C4-2B (cell line): ENCODE data around the gene C14orf93.
"Not testable (repeated sequence)": the region's sequence is repeated elsewhere in the genome, so short reads cannot be mapped to it uniquely, and the experiment has no call there.

Experiments
- H3K27ac ChIP-seq: fragments of 450-650 bp; 2 replicates; pipeline ENCODE4 v1.5.1; 2017
- ZFX ChIP-seq: fragments of 450-650 bp; IDR thresholded peaks from 2 replicates; pipeline ENCODE4 v1.6.1; 2017
- TF ChIP-seq, protein P1 (sequence below): fragments of 450-650 bp; conservative IDR thresholded peaks from 2 replicates; pipeline ENCODE4 v1.5.1; 2017; ENCODE audit warnings: mild to moderate bottlenecking

C14orf93 gene

DNA sequence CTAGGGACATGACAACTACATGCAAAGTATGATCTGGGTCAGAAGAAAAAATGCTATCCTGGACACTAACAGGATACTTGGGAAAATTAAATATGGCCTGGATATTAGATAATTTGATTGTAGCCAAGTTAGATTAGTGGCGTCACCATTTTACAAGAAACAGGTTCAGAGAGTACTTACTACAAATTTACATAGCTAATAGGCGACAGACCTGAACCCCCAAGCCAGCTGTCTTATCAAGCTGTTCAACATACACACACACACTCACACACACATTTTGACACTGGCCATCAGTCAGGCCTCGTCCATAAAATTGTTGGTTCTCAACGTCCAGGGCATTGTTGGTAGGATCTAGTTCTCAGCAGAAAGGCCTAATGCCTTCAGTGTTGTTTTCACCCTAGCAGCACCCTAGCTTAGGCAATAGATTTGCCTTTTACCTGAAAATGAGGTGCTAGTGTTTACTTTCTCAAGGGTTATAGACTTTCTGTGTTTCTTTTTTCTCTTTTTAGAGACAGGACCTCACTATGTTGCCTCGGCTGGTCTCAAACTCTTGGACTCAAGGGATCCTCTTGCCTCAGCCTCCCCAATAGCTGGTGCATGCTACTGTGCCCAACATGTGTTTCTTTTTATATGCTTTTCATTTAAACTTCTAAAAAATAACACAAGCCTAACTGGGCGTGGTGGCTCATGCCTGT, 3.3 kb upstream of the C14orf93 start:
- H3K27ac ChIP-seq: no peak overlapping the region
- TF ChIP-seq ZFX: no peak
- TF ChIP-seq, protein P1, sequence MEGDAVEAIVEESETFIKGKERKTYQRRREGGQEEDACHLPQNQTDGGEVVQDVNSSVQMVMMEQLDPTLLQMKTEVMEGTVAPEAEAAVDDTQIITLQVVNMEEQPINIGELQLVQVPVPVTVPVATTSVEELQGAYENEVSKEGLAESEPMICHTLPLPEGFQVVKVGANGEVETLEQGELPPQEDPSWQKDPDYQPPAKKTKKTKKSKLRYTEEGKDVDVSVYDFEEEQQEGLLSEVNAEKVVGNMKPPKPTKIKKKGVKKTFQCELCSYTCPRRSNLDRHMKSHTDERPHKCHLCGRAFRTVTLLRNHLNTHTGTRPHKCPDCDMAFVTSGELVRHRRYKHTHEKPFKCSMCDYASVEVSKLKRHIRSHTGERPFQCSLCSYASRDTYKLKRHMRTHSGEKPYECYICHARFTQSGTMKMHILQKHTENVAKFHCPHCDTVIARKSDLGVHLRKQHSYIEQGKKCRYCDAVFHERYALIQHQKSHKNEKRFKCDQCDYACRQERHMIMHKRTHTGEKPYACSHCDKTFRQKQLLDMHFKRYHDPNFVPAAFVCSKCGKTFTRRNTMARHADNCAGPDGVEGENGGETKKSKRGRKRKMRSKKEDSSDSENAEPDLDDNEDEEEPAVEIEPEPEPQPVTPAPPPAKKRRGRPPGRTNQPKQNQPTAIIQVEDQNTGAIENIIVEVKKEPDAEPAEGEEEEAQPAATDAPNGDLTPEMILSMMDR: no peak

DNA sequence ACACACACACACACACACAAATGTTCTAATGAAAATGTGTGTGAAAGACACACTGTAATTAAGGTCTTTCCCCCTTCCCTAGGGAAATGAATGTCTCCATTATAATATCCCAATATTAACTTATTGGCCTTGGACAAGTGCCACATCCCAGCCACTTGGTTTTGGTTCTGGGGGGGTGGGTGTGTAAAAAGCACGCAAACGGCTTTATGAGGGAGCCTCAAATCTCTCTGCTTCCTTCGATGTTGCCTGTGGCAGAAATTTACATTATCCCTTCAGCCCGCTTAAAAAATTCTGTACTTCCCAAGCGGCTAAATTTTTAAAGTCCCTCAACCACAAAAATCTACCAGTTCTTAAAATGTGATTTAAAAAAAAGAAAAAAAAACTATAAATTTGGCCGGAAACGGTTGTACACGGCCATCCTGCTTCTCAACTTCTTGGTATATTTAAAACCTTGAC, 432 bp downstream of the C14orf93 start:
- peak overlapping the region; percentile 79 for H3K27ac ChIP-seq
- TF ChIP-seq, protein P1: no peak
- no peak for TF ChIP-seq ZFX

DNA sequence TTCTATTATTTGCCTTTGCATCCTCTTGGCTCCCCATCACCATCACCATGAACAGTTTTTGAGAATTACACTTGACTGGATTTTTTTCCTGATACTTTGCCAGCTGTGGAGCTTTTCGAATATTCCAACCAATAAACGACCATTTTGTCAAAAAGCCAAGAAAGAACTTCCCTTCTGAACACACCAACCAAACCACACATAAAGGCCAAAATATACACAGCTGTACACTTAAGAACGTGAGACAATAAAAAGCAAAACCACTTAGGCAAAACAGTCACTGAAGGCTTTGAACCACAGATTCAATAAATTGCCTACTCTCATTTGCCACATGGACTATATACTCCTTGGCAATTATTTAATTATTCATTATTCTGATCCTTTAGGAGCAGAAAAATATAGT, 1.1 kb downstream of the C14orf93 start:
- TF ChIP-seq ZFX: no peak
- TF ChIP-seq, protein P1: no peak
- H3K27ac ChIP-seq: no peak overlapping the region

DNA sequence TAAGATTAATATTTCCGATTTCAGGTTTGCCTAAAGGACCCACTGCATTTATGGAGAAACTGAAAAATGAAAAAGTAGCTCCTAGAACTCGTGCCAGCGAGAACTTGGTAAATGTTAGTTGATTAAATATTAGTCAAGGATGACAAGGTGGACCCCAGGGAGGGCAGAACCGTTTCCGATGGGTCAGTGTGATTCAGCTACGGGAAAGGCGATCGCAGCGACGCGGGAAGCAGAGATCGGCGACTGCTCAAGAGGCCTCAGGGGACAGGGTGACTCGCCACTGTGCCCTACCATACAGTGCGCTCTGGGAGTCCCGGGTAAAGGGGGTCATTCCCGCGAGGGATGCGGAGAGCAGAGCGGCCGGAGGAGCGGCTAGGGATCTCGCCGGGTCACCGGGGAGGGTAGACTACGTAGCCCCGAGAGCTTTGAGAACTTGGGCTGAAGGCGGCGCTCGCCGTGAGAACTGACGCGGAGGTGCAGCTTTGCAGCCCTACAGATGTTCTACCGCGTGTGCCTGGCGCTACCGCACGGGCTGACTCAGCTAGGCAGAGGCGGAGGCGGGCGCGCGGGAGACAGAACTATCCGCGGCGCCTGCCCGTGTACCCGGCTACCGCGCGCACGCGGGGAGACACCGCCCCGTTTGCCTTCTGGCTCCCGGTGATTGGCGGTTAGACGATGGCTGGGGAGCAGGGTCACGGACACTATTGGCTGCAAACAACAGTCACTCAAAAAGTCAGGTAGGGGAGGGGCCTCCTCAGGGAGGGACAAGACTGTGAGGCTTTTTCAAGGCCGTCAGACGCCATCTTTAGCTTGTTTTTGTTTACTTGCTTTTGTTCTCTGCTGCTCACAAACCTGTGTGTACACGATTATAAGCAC, 3.2 kb downstream of the C14orf93 start:
- TF ChIP-seq, protein P1: no peak; the same call in 1 of the 2 replicates
- TF ChIP-seq ZFX: no peak
- H3K27ac ChIP-seq: peak overlapping the region; percentile 94

DNA sequence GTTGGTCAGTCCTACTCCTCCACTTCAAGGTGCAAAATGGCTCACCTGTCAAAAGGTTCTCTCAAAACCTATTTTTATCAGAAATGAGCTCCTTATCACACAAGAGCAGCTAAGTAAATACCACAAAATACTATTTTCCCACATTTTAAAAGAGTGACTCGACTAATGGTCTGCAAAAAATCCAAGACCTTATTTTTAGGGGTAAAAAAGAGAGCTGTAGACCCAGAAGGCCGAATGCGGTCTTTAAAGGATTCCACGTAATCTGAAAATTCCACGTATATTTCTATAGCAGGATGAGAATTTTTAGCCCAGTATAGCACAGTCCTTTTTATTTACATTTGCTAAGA, 3.8 kb downstream of the C14orf93 start:
- TF ChIP-seq, protein P1: no peak
- TF ChIP-seq ZFX: no peak
- peak overlapping the region; percentile 94 for H3K27ac ChIP-seq

DNA sequence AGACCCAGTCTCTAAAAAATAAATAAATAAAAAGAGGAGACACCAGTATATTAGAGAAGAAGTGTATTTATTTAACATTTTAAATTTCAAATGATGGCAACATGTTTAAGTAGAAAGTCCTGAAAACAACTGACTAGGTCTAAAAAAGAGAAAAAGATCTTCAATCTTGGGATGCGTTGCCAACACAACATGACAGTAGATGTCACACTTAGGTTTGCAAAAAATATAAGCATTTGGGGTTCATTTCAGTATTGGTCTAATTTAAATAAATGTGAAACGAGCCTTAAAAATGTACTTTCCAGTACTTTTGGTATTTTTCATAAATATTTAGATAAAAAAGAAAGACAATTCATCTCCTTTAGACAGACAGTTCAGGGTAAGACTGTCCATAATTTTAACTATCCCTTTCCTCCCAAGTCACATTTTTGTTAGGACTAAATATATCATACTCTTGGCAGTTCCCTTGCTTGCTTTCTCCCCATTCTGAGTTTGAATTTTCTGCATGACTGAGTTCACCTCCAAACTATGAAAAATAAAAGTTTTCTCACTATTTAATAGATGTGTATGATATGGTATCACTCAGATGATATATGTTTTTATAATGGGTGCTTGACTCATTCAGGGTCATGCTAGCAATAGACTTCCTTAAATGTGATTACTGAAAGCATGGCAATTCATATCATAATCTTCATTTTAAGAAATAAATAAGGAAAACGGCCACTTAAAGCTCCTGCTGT, 4.3 kb downstream of the C14orf93 start:
- TF ChIP-seq, protein P1: no peak
- no peak for TF ChIP-seq ZFX
- H3K27ac ChIP-seq: no peak overlapping the region

DNA sequence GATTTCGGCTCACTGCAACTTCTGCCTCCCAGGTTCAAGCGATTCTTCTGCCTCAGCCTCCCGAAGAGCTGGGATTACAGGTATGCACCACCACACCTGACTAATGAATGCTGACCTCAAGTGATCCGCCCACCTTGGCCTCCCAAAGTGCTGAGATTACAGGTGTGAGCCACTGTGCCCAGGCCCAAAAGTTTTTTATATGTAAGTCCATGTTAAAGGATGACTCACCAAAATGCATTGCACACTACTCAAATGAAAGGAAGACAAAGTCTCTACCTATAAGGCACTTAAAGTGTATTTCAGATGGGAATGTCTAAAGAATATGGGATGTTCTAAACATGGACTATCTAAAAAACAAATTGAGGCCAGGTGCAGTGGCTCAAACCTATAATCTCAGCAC, 5.7 kb downstream of the C14orf93 start:
- not testable (repeated sequence) for H3K27ac ChIP-seq
